SU-DHL-6 (cell line): Measurements from ENCODE around the gene GRID1.

Experiments used
- CTCF ChIP-seq: fragments of 200-600 bp; sonication (generic); IDR thresholded peaks from one replicate; pipeline ENCODE4 v1.5.1; 2017; ENCODE audit warnings: antibody characterized with exemption, mild to moderate bottlenecking, low read length, moderate library complexity; ENCODE audit not compliant: insufficient read depth, poor library complexity, severe bottlenecking
- EZH2phosphoT487 ChIP-seq: fragments of 200-600 bp; sonication (generic), shearing (Covaris generic); conservative IDR thresholded peaks from 2 replicates; pipeline ENCODE4 v1.6.1; 2018; ENCODE audit warnings: mild to moderate bottlenecking, antibody characterized with exemption, low read length, moderate library complexity, mixed read lengths

- TF ChIP-seq CTCF (no peak), EZH2phosphoT487 (no peak)
These were observed 194.3 kb downstream of the GRID1 start for GRCh38 chr10:86172301-86172700.
